Hepatocyte (in vitro differentiated cells): ENCODE data around the gene EFHC2. TPM values are rescaled to one million over a fixed set of nuclear protein-coding genes. Genes with fewer than 3 reads are reported as not detected.

Experiments
- DNase-seq: peaks from one replicate; pipeline ENCODE4 v3.0.0-alpha.2; 2016; ENCODE audit warnings: low spot score
- H2AFZ ChIP-seq: fragments of 200-600 bp; sonication (generic); 2 replicates; pipeline ENCODE4 v1.6.0; 2016; ENCODE audit warnings: antibody characterized with exemption, mild to moderate bottlenecking
- H3K27ac ChIP-seq: fragments of 200-600 bp; sonication (generic); 2 replicates; pipeline ENCODE4 v1.5.1; 2016; ENCODE audit warnings: mild to moderate bottlenecking
- H3K27me3 ChIP-seq: fragments of 200-600 bp; sonication (generic); 2 replicates; pipeline ENCODE4 v1.6.1; 2016
- H3K36me3 ChIP-seq: fragments of 200-600 bp; sonication (generic); replicated peaks from 2 replicates; pipeline ENCODE4 v1.5.1; 2016; ENCODE audit warnings: low read depth; ENCODE audit not compliant: insufficient read depth
- H3K4me1 ChIP-seq: fragments of 200-600 bp; sonication (generic); 2 replicates; pipeline ENCODE4 v1.5.1; 2016; ENCODE audit warnings: mild to moderate bottlenecking, moderate library complexity; ENCODE audit not compliant: insufficient read depth
- H3K4me2 ChIP-seq: fragments of 200-600 bp; sonication (generic); 2 replicates; pipeline ENCODE4 v1.6.0; 2016
- H3K4me3 ChIP-seq: fragments of 200-600 bp; sonication (generic); 2 replicates; pipeline ENCODE4 v1.5.1; 2016; ENCODE audit warnings: mild to moderate bottlenecking
- H3K79me2 ChIP-seq: fragments of 200-600 bp; sonication (generic); 2 replicates; pipeline ENCODE4 v1.6.0; 2017; ENCODE audit warnings: mild to moderate bottlenecking
- H3K9me2 ChIP-seq: fragments of 200-600 bp; sonication (generic); replicated peaks from 2 replicates; pipeline ENCODE4 v1.6.0; 2017; ENCODE audit warnings: mild to moderate bottlenecking; ENCODE audit not compliant: insufficient read depth
- H3K9me3 ChIP-seq: fragments of 200-600 bp; sonication (generic); 2 replicates; pipeline ENCODE4 v1.5.1; 2016; ENCODE audit warnings: low read depth, mild to moderate bottlenecking
- H4K20me1 ChIP-seq: fragments of 200-600 bp; sonication (generic); 2 replicates; pipeline ENCODE4 v1.6.0; 2016; ENCODE audit warnings: mild to moderate bottlenecking; ENCODE audit not compliant: insufficient read depth, poor library complexity, severe bottlenecking
- CTCF ChIP-seq: fragments of 200-600 bp; sonication (generic); IDR thresholded peaks from 2 replicates; pipeline ENCODE4 v1.5.1; 2016; ENCODE audit warnings: antibody characterized with exemption, mild to moderate bottlenecking; ENCODE audit not compliant: poor library complexity
- EZH2 ChIP-seq: fragments of 200-600 bp; sonication (generic); IDR thresholded peaks from 2 replicates; pipeline ENCODE4 v1.6.1; 2016; ENCODE audit warnings: antibody characterized with exemption, mild to moderate bottlenecking, borderline replicate concordance
- EZH2phosphoT487 ChIP-seq: fragments of 200-600 bp; sonication (generic); IDR thresholded peaks from one replicate; pipeline ENCODE4 v1.6.1; 2018; ENCODE audit warnings: antibody characterized with exemption, mild to moderate bottlenecking, low read depth, moderate library complexity; ENCODE audit not compliant: unreplicated experiment, severe bottlenecking
- WGBS: methylation state at CpG from one replicate; pipeline ENCODE4 v1.1.6; 2016; ENCODE audit warnings: low lambda C conversion rate; ENCODE audit errors: missing lambda C conversion rate; 5-methylcytosine and 5-hydroxymethylcytosine counted together
- polyA plus RNA-seq: library from polyadenylated mRNA; unstranded; fragments of >200 nt; fragmentation: Nextera tagmentation; extraction: Ambion mirVana; gene quantifications from 2 replicates; pipeline ENCODE4 v1.2.1, GENCODE V29; 2016
- total RNA-seq: library from RNA; depleted of rRNA; stranded (reverse); fragments of >200 nt; gene quantifications from 2 replicates; pipeline ENCODE4 v1.2.3, GENCODE V29; 2014

The EFHC2 gene
- total and polyA plus RNA-seq, 2 experiments from 2014 or later, result 1.3 to 1.8 TPM

- Histone ChIP-seq H3K4me2 (no peak overlapping the region), H3K27ac (no peak overlapping the region), H3K27me3 (no peaks in the 10 kb centered on the region)
Observed at GRCh38 chrX:44282753-44283152, 60.7 kb downstream of the EFHC2 start.

GRCh38 chrX:44280116-44280515, 63.4 kb downstream of the EFHC2 start:
- H4K20me1 ChIP-seq, result no peaks in the 10 kb centered on the region
- H3K36me3 ChIP-seq, result no peaks in the 10 kb centered on the region
- no peak for DNase-seq
- no peaks in the 10 kb centered on the region for H3K27me3 ChIP-seq
- no peak overlapping the region for H3K27ac ChIP-seq
- H3K9me2 ChIP-seq, result no peaks in the 10 kb centered on the region
- TF ChIP-seq EZH2 (no peak), EZH2phosphoT487 (no peak), CTCF (no peak)
- no peak overlapping the region for H2AFZ ChIP-seq
- H3K4me1 ChIP-seq, result no peaks in the 10 kb centered on the region
- no peak overlapping the region for H3K4me2 ChIP-seq
- H3K79me2 ChIP-seq, result no peaks in the 10 kb centered on the region
- no peak overlapping the region for H3K4me3 ChIP-seq
- no peaks in the 10 kb centered on the region for H3K9me3 ChIP-seq

More at GRCh38 chrX:44282753-44283152, 60.7 kb downstream of the EFHC2 start:
- Histone ChIP-seq H2AFZ (no peak overlapping the region), H3K4me1 (no peaks in the 10 kb centered on the region), H4K20me1 (no peaks in the 10 kb centered on the region), H3K9me2 (no peaks in the 10 kb centered on the region), H3K36me3 (no peaks in the 10 kb centered on the region), H3K9me3 (no peaks in the 10 kb centered on the region), H3K4me3 (no peak overlapping the region), H3K79me2 (no peaks in the 10 kb centered on the region)
- 77% methylated on average over 10 of the region's 10 CpGs for WGBS
- DNase-seq, result no peak
- no peak for TF ChIP-seq CTCF
- no peak for TF ChIP-seq EZH2phosphoT487
- TF ChIP-seq EZH2, result no peak

GRCh38 chrX:44274096-44274495, 69.4 kb downstream of the EFHC2 start:
- H3K36me3 ChIP-seq, result no peaks in the 10 kb centered on the region
- TF ChIP-seq CTCF, result no peak
- TF ChIP-seq EZH2phosphoT487, result no peak
- TF ChIP-seq EZH2, result no peak
- H3K4me3 ChIP-seq, result no peak overlapping the region

GRCh38 chrX:44267861-44268260, 75.6 kb downstream of the EFHC2 start:
- H4K20me1 ChIP-seq, result no peaks in the 10 kb centered on the region
- 70% methylated on average over 3 of the region's 3 CpGs for WGBS
- no peak for TF ChIP-seq EZH2
- no peak for TF ChIP-seq CTCF
- TF ChIP-seq EZH2phosphoT487, result no peak
- H3K4me1 ChIP-seq, result no peaks in the 10 kb centered on the region
- H3K9me2 ChIP-seq, result no peaks in the 10 kb centered on the region
- no peaks in the 10 kb centered on the region for H3K36me3 ChIP-seq
- no peak overlapping the region for H2AFZ ChIP-seq
- H3K27ac ChIP-seq, result no peak overlapping the region
- no peak overlapping the region for H3K4me2 ChIP-seq
- H3K27me3 ChIP-seq, result no peaks in the 10 kb centered on the region
- no peak overlapping the region for H3K4me3 ChIP-seq
- no peaks in the 10 kb centered on the region for H3K79me2 ChIP-seq
- no peaks in the 10 kb centered on the region for H3K9me3 ChIP-seq
- DNase-seq, result no peak

More at GRCh38 chrX:44274096-44274495, 69.4 kb downstream of the EFHC2 start:
- DNase-seq, result no peak
- Histone ChIP-seq H3K9me3 (no peaks in the 10 kb centered on the region), H4K20me1 (no peaks in the 10 kb centered on the region), H3K4me2 (no peak overlapping the region), H3K4me1 (no peaks in the 10 kb centered on the region), H3K27ac (no peak overlapping the region), H3K9me2 (no peaks in the 10 kb centered on the region), H3K79me2 (no peaks in the 10 kb centered on the region), H3K27me3 (no peaks in the 10 kb centered on the region), H2AFZ (no peak overlapping the region)
